IMR-90 (cell line): Measurements from ENCODE around the gene MAP3K5. TPM values are rescaled to one million over a fixed set of nuclear protein-coding genes. Genes with fewer than 3 reads are reported as not detected.
A peak's percentile ranks its signal among the peaks of the same experiment; 100 is the strongest.

Source experiments
- ATAC-seq: fragments of 200-7000 bp; cut with Tn5 transposase; 2 replicates; pipeline ENCODE4 v1.9.1; 2020; ENCODE audit warnings: low read depth, mild to moderate bottlenecking, moderate library complexity
- BruUV-seq: library from RNA; stranded (reverse); fragments of 400-500 nt; replicated peaks from 2 replicates; lab custom pipeline; 2021; lab: Mats Ljungman, UMichigan
- CTCF ChIA-PET: fragments of 300-600 bp; formaldehyde crosslinking; extraction: SDS; loops from one replicate; lab custom pipeline; 2021; ENCODE audit warnings: antibody characterized with exemption; lab: Yijun Ruan, JAX
- POLR2A ChIA-PET: fragments of 300-600 bp; sonication (Branson Sonifier 250); formaldehyde crosslinking; loops from one replicate; lab custom pipeline; 2022; ENCODE audit warnings: antibody characterized with exemption; ENCODE audit not compliant: unreplicated experiment; lab: Charles Lee
- DNase-seq: peaks from one replicate; pipeline ENCODE4 v3.0.0; 2013
- H2AFZ ChIP-seq: replicated peaks from 2 replicates; pipeline ENCODE3; 2013; ENCODE audit warnings: low read length, mild to moderate bottlenecking; ENCODE audit not compliant: poor library complexity
- H2AK5ac ChIP-seq: 2 replicates; pipeline ENCODE4 v1.6.1; 2013; ENCODE audit warnings: low read depth, low read length, inconsistent platforms
- H2AK9ac ChIP-seq: replicated peaks from 2 replicates; pipeline ENCODE3; 2013; ENCODE audit warnings: mild to moderate bottlenecking, low read depth, low read length, moderate library complexity; ENCODE audit not compliant: poor library complexity
- H2BK120ac ChIP-seq: 2 replicates; pipeline ENCODE4 v1.6.1; 2013; ENCODE audit warnings: low read depth, low read length, inconsistent platforms
- H2BK15ac ChIP-seq: 3 replicates; pipeline ENCODE4 v1.6.1; 2013; ENCODE audit warnings: low read depth, low read length, inconsistent platforms
- H2BK20ac ChIP-seq: 2 replicates; pipeline ENCODE4 v1.6.1; 2013; ENCODE audit warnings: low read depth, mild to moderate bottlenecking, inconsistent platforms, low read length, moderate library complexity
- H2BK5ac ChIP-seq: 2 replicates; pipeline ENCODE4 v1.6.1; 2013; ENCODE audit warnings: mild to moderate bottlenecking, low read depth, low read length, inconsistent platforms; ENCODE audit not compliant: poor library complexity, severe bottlenecking
- H3K14ac ChIP-seq: replicated peaks from 2 replicates; pipeline ENCODE4 v1.6.1; 2013; ENCODE audit warnings: low read depth, low read length, inconsistent platforms
- H3K18ac ChIP-seq: 2 replicates; pipeline ENCODE4 v1.6.1; 2013; ENCODE audit warnings: low read depth, low read length, control low read depth
- H3K23ac ChIP-seq: 2 replicates; pipeline ENCODE4 v1.6.1; 2013; ENCODE audit warnings: low read depth, low read length, inconsistent platforms
- H3K27ac ChIP-seq: 2 replicates; pipeline ENCODE4 v1.5.1; 2013; ENCODE audit warnings: mild to moderate bottlenecking, control low read depth, low read length; ENCODE audit not compliant: insufficient read depth
- H3K27me3 ChIP-seq: 2 replicates; pipeline ENCODE4 v1.6.1; 2013; ENCODE audit warnings: low read length; ENCODE audit not compliant: control insufficient read depth, insufficient read depth
- H3K36me3 ChIP-seq: 2 replicates; pipeline ENCODE4 v1.6.1; 2013; ENCODE audit warnings: low read length, mixed read lengths; ENCODE audit not compliant: control insufficient read depth, insufficient read depth
- H3K4ac ChIP-seq: 2 replicates; pipeline ENCODE4 v1.6.1; 2013; ENCODE audit warnings: low read depth, low read length, inconsistent platforms
- H3K4me1 ChIP-seq: 2 replicates; pipeline ENCODE4 v1.6.1; 2013; ENCODE audit warnings: low read length, mixed read lengths; ENCODE audit not compliant: control insufficient read depth, insufficient read depth
- H3K4me2 ChIP-seq: 2 replicates; pipeline ENCODE4 v1.6.1; 2013; ENCODE audit warnings: low read depth, mild to moderate bottlenecking, control low read depth, low read length, moderate library complexity
- H3K4me3 ChIP-seq: 2 replicates; pipeline ENCODE4 v1.5.1; 2013; ENCODE audit warnings: low read depth, mild to moderate bottlenecking, control low read depth, low read length, moderate library complexity; ENCODE audit not compliant: insufficient read depth
- H3K56ac ChIP-seq: 2 replicates; pipeline ENCODE4 v1.6.1; 2013; ENCODE audit warnings: low read length, inconsistent platforms; ENCODE audit not compliant: insufficient read depth; ENCODE audit errors: extremely low read depth
- H3K79me1 ChIP-seq, 2 experiments: 2 replicates each; pipeline ENCODE4 v1.6.1; 2013; ENCODE audit warnings: low read length in 2 of 2, inconsistent platforms in 1 of 2, low read depth in 1 of 2
- H3K9ac ChIP-seq: 2 replicates; pipeline ENCODE4 v1.6.1; 2013; ENCODE audit warnings: low read depth, low read length, control low read depth
- H3K9me1 ChIP-seq: 2 replicates; pipeline ENCODE4 v1.6.1; 2013; ENCODE audit warnings: low read length, inconsistent platforms; ENCODE audit not compliant: insufficient read depth
- H3K9me3 ChIP-seq: 2 replicates; pipeline ENCODE4 v1.6.1; 2013; ENCODE audit warnings: low read length; ENCODE audit not compliant: control insufficient read depth, insufficient read depth
- H4K20me1 ChIP-seq: 2 replicates; pipeline ENCODE4 v1.6.1; 2013; ENCODE audit warnings: low read length, inconsistent platforms; ENCODE audit not compliant: insufficient read depth
- H4K5ac ChIP-seq: 2 replicates; pipeline ENCODE4 v1.6.1; 2013; ENCODE audit warnings: mild to moderate bottlenecking, low read depth, low read length, control low read depth
- H4K8ac ChIP-seq, 2 experiments: 2 replicates each; pipeline ENCODE4 v1.6.1; 2013; ENCODE audit warnings: low read depth in 2 of 2, low read length in 2 of 2, control low read depth in 1 of 2, inconsistent platforms in 1 of 2
- H4K91ac ChIP-seq: 2 replicates; pipeline ENCODE4 v1.6.1; 2013; ENCODE audit warnings: low read depth, low read length, inconsistent platforms; ENCODE audit not compliant: insufficient read depth
- BHLHE40 ChIP-seq: fragments of 150-350 bp; IDR thresholded peaks from 2 replicates; pipeline ENCODE4 v1.6.1; 2016; ENCODE audit warnings: mild to moderate bottlenecking, low read depth, low read length
- CTCF ChIP-seq: conservative IDR thresholded peaks from 2 replicates; pipeline ENCODE4 v1.5.1; 2012; ENCODE audit warnings: mild to moderate bottlenecking, low read depth, low read length, improper control_type of control experiment
- MXI1 ChIP-seq: IDR thresholded peaks from 2 replicates; pipeline ENCODE4 v1.6.1; 2012; ENCODE audit warnings: low read depth, mild to moderate bottlenecking, low read length, moderate library complexity, borderline replicate concordance
- NFE2L2 ChIP-seq: fragments of 150-350 bp; IDR thresholded peaks from 2 replicates; pipeline ENCODE4 v1.6.1; 2016; ENCODE audit warnings: low read depth, mild to moderate bottlenecking, low read length
- POLR2A ChIP-seq: IDR thresholded peaks from 2 replicates; pipeline ENCODE4 v1.6.1; 2012; ENCODE audit warnings: mild to moderate bottlenecking, low read depth, low read length
- RAD21 ChIP-seq: IDR thresholded peaks from 2 replicates; pipeline ENCODE4 v1.6.1; 2012; ENCODE audit warnings: low read length, improper control_type of control experiment
- RFX5 ChIP-seq: IDR thresholded peaks from 2 replicates; pipeline ENCODE4 v1.8.0; 2012; ENCODE audit warnings: low read depth, mild to moderate bottlenecking, low read length, moderate library complexity
- SMC3 ChIP-seq: fragments of 150-350 bp; IDR thresholded peaks from 2 replicates; pipeline ENCODE4 v1.6.1; 2016; ENCODE audit warnings: low read depth, mild to moderate bottlenecking, antibody characterized with exemption, low read length, moderate library complexity
- USF2 ChIP-seq: fragments of 150-350 bp; IDR thresholded peaks from 2 replicates; pipeline ENCODE4 v1.6.1; 2017; ENCODE audit warnings: mild to moderate bottlenecking, antibody characterized with exemption, low read length, low read depth
- WGBS, 2 experiments: methylation state at CpG; one replicate each; pipeline versions ENCODE4 v1.1.5 to v1.1.7; 2013; ENCODE audit warnings: missing lambda C conversion rate in 2 of 2; ENCODE audit not compliant: insufficient read length in 1 of 2; ENCODE audit errors: extremely low coverage in 2 of 2; 5-methylcytosine and 5-hydroxymethylcytosine counted together
- dilution Hi-C: fragments of 300-500 bp; cut with HindIII; formaldehyde crosslinking; loops from one replicate; pipeline ENCODE4 v1.14.3; 2018; ENCODE audit warnings: low sequenced_read_pairs; ENCODE audit not compliant: unreplicated experiment
- in situ Hi-C: fragments of 300-500 bp; cut with MboI; formaldehyde crosslinking; loops from 3 replicates; pipeline ENCODE4 v1.14.3; 2019; ENCODE audit warnings: low sequenced_read_pairs, inconsistent platforms, mixed read lengths
- intact Hi-C: fragments of 100-400 bp; cut with micrococcal nuclease; formaldehyde crosslinking; loops from 2 replicates; pipeline ENCODE4 v1.10.0; 2022
- polyA plus RNA-seq, 3 experiments: library from polyadenylated mRNA; depleted of rRNA; stranded (reverse); fragments of >200 nt; gene quantifications; 2 replicates each; pipeline ENCODE4 v1.2.3, GENCODE V29; 2012; ENCODE audit warnings: low replicate concordance in 1 of 3
- total RNA-seq: library from RNA; depleted of rRNA; stranded (reverse); fragments of >200 nt; gene quantifications from 2 replicates; pipeline ENCODE4 v1.2.3, GENCODE V29; 2012

The MAP3K5 gene
- total and polyA plus RNA-seq, 2 of the 4 experiments (the other 2 are of a cell fraction) = 5.4 to 17.6 TPM

DNA sequence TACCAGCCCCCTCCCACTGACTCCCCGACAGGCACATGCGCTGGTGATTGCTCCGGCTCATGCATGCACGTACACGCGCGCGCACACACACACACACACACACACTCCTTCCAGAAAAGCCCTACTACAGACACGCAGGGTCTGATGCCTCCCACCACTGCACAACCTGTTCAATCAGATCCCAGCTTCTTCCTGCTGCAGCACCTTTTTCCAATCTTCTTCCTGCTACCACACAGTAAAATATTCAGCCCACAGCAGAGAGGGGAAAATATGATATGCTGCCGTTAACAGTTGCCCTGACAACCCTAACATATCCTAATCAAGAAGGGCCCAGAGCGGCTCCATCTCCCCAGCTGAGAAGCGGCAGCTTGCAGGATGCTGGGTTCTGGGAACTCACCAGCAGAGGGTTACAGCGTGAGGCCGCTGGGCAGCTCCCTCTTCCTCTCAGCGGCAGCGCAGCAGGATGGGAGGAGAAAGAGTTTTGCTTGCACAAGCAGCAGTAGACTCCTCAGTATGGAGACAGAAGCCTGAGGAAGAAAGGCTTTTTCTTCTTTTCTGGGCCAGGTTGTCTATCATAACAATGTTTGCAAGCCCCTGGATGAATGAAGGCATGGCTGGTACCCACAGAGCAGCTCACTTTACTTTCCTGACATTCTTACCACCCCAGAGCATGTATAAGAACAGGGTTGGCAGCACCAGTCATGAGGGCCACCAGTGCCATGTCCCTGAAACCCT, 265.9 kb downstream of the MAP3K5 start:
- Histone ChIP-seq H3K9me1 (no peaks in the 10 kb centered on the region), H3K4me1 (no peaks in the 10 kb centered on the region; the same call in 1 of the 2 replicates), H3K4me3 (no peak overlapping the region), H3K18ac (no peak overlapping the region), H3K23ac (0 out of 2 replicates have a peak overlapping the region, but pooled peaks have one; percentile 23), H2AK5ac (no peak overlapping the region), H3K9ac (no peak overlapping the region), H3K9me3 (no peaks in the 10 kb centered on the region), H3K27me3 (peaks cover 10% of the 10 kb centered on the region), H3K27ac (no peak overlapping the region), H3K56ac (no peak overlapping the region), H2BK15ac (no peak overlapping the region), H2BK20ac (no peak overlapping the region), H2AK9ac (no peak overlapping the region), H2BK120ac (no peak overlapping the region), H2AFZ (peak overlapping the region; percentile 16), H3K4me2 (peak overlapping the region; percentile 20; the same call in 1 of the 2 replicates), H3K36me3 (no peaks in the 10 kb centered on the region), H3K14ac (no peak overlapping the region), H4K8ac (no peak overlapping the region), H4K20me1 (no peaks in the 10 kb centered on the region), H3K79me1 (no peaks in the 10 kb centered on the region), H3K4ac (no peak overlapping the region), H4K5ac (no peak overlapping the region), H4K91ac (no peak overlapping the region), H2BK5ac (no peak overlapping the region)
- in situ Hi-C loops (loop anchor here (25.0 kb wide), 1 partner anchor 1064 kb away; no protein-coding TSS in a partner anchor), dilution Hi-C loops (no loop called here), intact Hi-C loops (no loop called here)
- TF ChIP-seq CTCF = peak; percentile 39
- TF ChIP-seq NFE2L2 = no peak
- no peak for TF ChIP-seq MXI1
- TF ChIP-seq POLR2A = no peak
- no peak for TF ChIP-seq USF2
- TF ChIP-seq BHLHE40 = no peak
- TF ChIP-seq RAD21 = peak; percentile 27
- peak; percentile 33; the same call in 1 of the 2 replicates for TF ChIP-seq SMC3
- no peak for TF ChIP-seq RFX5
- WGBS, 2 experiments = 38% methylated on average over 7 of the region's 16 CpGs; no CpG with 5 or more reads in 1 of the 2 experiments
- POLR2A ChIA-PET = interaction anchor here (0.6 kb wide), 1 partner anchor 514 kb away, joined by 5 read pairs; no protein-coding TSS in a partner anchor
- BruUV-seq = no TSS peak
- peak; percentile 98 for ATAC-seq
- CTCF ChIA-PET = interaction anchor here (0.5 to 1.4 kb wide), 3 partner anchors 21 to 554 kb away, joined by 3 to 6 read pairs (median 3); partner anchors contain the start of gene MAP3K5
- peak; percentile 63 for DNase-seq
